Measurements from ENCODE around the gene ASTN2. TPM values are rescaled to one million over a fixed set of nuclear protein-coding genes. Genes with fewer than 3 reads are reported as not detected.

The ASTN2 gene
- total and polyA plus RNA-seq, 10 of the 15 experiments (the other 5 are each of a cell fraction or from before 2014, with no cell fraction given) = 1.4 to 15.7 (median 7.0) TPM

GRCh38 chr9:117343427-117343826, 71.4 kb downstream of the ASTN2 start (continued):
- TF ChIP-seq E4F1 (IDR thresholded peaks at IDR 0.05; ENCODE audit: borderline replicate concordance, partially characterized antibody) (no peak), ZNF687 (IDR thresholded peaks at IDR 0.05) (no peak), STAT3 (IDR thresholded peaks at IDR 0.05; ENCODE audit: low read depth, low read length) (no peak), CREB1 (IDR thresholded peaks at IDR 0.05; ENCODE audit: low read depth) (no peak), ZNF622 (IDR thresholded peaks at IDR 0.05) (no peak), ASH2L (IDR thresholded peaks at IDR 0.05; ENCODE audit: borderline replicate concordance, low read depth) (no peak)

- 0% methylated on average over 2 of the region's 2 CpGs for WGBS (ENCODE audit: insufficient coverage, insufficient replicate concordance, low lambda C conversion rate, missing lambda C conversion rate)
- CTCF ChIA-PET = no interaction called here
- BruUV-seq (replicated peaks) = no TSS peak
- TF ChIP-seq KLF5 (IDR thresholded peaks at IDR 0.05; ENCODE audit: partially characterized antibody) (no peak), BMI1 (IDR thresholded peaks at IDR 0.05; ENCODE audit: borderline replicate concordance) (no peak), ATF3 (IDR thresholded peaks at IDR 0.05; ENCODE audit: borderline replicate concordance, extremely low read depth, low read depth, low read length) (no peak), ZNF24 (IDR thresholded peaks at IDR 0.05) (no peak), NBN (IDR thresholded peaks at IDR 0.05) (no peak), WRNIP1 (IDR thresholded peaks at IDR 0.05; ENCODE audit: borderline replicate concordance, low read depth, low read length) (no peak), GABPA (IDR thresholded peaks at IDR 0.05; ENCODE audit: low read depth) (no peak), IRF3 (IDR thresholded peaks at IDR 0.05) (no peak)
- TF ChIP-seq, protein P1, sequence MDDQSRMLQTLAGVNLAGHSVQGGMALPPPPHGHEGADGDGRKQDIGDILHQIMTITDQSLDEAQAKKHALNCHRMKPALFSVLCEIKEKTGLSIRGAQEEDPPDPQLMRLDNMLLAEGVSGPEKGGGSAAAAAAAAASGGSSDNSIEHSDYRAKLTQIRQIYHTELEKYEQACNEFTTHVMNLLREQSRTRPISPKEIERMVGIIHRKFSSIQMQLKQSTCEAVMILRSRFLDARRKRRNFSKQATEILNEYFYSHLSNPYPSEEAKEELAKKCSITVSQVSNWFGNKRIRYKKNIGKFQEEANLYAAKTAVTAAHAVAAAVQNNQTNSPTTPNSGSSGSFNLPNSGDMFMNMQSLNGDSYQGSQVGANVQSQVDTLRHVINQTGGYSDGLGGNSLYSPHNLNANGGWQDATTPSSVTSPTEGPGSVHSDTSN (IDR thresholded peaks at IDR 0.05; ENCODE audit: insufficient replicate concordance, low read depth, low read length) = no peak
These were observed 73.7 kb downstream of the ASTN2 start for GRCh38 chr9:117341151-117341550.

More at GRCh38 chr9:117341151-117341550, 73.7 kb downstream of the ASTN2 start:
- Histone ChIP-seq H3K9me3 (replicated peaks; ENCODE audit: control insufficient read depth, insufficient read depth, low read length) (no peaks in the 10 kb centered on the region), H3K4me1 (ENCODE audit: control insufficient read depth, insufficient read depth, low read length) (no peaks in the 10 kb centered on the region), H2AFZ (ENCODE audit: control insufficient read depth, low read depth, low read length) (no peak overlapping the region), H3K27me3 (replicated peaks in 1 of 2; ENCODE audit: control insufficient read depth in 2 of 2, insufficient read depth in 2 of 2, low read length in 1 of 2) (no peaks in the 10 kb centered on the region; a peak in 1 of 4 replicates), H3K4me2 (ENCODE audit: control insufficient read depth, insufficient read depth) (no peak overlapping the region), H3K27ac (ENCODE audit: control insufficient read depth, insufficient read depth) (no peak overlapping the region), H3K36me3 (ENCODE audit: control insufficient read depth in 2 of 2, insufficient read depth in 2 of 2, low read length in 1 of 2) (no peaks in the 10 kb centered on the region), H3K4me3 (no peak overlapping the region), H4K20me1 (ENCODE audit: control insufficient read depth, insufficient read depth) (no peaks in the 10 kb centered on the region), H3K79me2 (ENCODE audit: control insufficient read depth, insufficient read depth, low read length) (no peaks in the 10 kb centered on the region), H3K9ac (ENCODE audit: control insufficient read depth, insufficient read depth, low read length) (no peak overlapping the region)
- no peak for DNase-seq (ENCODE audit: low read depth, low spot score)
- SMC1A ChIA-PET (ENCODE audit: uncharacterized antibody, unreplicated experiment) = no interaction called here
- POLR2A ChIA-PET = no interaction called here
- FAIRE-seq = no peak
- RAD21 ChIA-PET (ENCODE audit: unreplicated experiment) = no interaction called here
- no peak for ATAC-seq
- in situ Hi-C loops (cut with MboI) (no loop called here), intact Hi-C loops (cut with micrococcal nuclease; ENCODE audit: unreplicated experiment) (no loop called here)
